ENCODE results near the gene NKAIN4.

The NKAIN4 gene

DNA sequence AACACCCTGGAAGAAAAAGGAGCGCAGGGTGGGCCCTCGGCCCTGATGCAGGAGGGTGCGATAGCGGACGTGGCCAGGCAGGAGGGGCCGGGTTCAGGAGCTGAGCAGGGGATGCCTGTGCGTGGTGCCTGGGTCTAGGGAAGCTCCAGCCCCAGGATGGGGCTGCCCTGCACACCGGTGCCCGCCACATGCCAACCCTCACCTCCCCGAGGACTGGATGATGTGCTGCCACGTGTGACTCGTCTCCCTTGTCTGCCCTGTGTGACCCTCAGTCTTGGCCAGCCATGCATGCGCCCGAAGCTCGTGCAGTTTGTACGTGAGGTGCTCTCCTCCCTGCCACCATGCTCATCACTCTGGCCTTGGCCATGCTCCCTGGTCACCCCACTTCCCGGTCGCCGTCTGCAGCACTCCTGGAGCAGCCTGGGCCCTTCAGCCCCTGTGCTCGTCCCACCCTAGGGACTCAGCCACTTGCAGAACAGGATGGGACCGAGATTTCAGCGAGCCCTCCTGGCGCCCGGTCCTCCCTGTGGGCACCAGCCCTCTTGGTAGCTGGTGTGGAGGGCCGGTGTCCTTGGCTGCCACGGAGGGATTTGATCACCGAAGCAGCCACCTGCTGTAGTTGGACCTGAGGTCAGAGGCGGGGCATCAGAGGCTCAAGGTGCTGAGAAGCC lies 34.5 kb upstream of the NKAIN4 start:
- in situ Hi-C loops (cut with MboI; ENCODE audit: low sequenced_read_pairs), result no loop called here

DNA sequence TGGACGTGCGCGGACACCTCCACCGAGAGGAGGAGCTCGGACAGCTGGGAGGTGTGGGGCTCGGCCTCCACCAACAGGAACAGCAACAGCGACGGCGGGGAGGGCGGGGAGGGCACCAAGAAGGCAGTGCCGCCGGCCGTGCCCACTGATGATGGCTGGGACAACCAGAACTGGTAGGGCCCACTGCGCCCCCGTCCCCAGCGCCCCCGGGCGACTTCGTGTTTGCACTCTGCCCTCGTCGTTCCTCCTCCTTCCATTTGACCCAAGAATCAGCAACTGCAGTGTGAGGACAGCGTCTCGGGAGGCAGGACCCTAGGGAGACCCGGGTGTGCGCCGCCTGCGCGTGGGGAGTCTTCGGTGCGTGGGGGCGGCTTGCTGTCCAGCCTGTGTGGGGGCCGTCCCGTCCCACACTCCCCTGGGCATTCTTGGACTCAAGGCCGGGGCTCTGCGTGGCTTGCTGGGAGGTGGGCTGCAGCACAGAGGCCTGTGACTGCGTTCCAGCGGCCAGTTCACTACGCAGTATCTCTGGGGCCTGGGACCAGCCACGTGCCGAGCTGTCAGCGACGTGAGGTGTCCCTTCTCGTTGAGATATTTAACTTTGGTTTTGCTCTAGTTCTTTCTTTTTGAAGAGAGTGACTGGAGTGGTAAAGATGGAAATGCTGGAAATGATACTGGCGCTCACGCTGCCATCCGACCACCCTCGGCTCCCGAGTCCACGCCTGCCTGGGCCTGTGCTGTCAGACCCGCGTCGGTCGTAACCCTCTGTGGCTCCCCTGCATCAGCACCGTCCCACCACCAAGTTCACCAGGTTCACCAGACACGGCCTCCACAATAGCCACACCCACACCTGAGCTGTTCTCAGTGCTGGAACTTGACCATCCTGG lies 33.7 kb upstream of the NKAIN4 start:
- in situ Hi-C loops (cut with MboI; ENCODE audit: low sequenced_read_pairs), result no loop called here

DNA sequence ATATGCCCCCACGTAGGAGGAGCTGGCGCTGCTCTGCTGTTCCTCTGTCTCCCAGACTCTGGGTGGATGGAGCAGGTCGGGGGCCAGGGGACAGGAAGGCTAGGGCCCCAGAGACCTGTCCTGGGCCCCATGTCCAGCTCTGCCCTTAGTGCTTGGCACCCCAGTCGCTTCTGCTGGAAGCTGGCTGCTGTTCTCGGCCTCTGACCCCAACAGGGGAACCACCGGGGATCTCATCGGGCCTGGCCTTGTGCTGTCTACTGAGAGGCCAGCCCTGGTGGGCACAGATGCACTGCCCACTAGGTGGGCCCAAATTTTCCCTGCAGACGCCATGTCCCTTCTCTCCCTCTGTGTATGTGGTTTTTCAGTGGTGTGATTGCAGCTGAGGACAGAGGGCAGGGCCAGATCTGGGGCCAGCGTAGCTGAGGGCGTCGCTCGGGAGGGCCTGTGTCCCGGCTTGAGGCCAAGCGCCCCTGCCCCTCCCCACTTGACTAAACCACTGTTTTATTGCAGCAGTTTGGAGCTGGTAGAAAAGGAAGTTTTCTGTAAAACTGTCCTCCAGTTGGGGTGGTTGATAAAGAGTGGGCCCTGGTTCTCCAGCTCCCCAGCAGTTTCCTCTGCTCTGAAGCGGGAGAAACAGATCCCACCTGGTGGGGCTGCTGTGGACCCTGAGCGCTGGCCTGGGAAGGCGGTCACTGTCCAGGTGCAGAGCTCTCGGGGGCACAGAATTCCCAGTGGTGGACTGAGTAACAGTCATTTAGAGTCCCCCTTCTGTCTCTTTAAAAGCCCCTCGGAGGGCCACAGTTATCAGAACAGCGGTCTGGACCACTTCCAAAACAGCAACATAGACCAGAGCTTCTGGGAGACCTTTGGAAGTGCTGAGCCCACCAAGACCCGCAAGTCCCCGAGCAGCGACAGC lies 32.8 kb upstream of the NKAIN4 start:
- in situ Hi-C loops (cut with MboI; ENCODE audit: low sequenced_read_pairs), result no loop called here

DNA sequence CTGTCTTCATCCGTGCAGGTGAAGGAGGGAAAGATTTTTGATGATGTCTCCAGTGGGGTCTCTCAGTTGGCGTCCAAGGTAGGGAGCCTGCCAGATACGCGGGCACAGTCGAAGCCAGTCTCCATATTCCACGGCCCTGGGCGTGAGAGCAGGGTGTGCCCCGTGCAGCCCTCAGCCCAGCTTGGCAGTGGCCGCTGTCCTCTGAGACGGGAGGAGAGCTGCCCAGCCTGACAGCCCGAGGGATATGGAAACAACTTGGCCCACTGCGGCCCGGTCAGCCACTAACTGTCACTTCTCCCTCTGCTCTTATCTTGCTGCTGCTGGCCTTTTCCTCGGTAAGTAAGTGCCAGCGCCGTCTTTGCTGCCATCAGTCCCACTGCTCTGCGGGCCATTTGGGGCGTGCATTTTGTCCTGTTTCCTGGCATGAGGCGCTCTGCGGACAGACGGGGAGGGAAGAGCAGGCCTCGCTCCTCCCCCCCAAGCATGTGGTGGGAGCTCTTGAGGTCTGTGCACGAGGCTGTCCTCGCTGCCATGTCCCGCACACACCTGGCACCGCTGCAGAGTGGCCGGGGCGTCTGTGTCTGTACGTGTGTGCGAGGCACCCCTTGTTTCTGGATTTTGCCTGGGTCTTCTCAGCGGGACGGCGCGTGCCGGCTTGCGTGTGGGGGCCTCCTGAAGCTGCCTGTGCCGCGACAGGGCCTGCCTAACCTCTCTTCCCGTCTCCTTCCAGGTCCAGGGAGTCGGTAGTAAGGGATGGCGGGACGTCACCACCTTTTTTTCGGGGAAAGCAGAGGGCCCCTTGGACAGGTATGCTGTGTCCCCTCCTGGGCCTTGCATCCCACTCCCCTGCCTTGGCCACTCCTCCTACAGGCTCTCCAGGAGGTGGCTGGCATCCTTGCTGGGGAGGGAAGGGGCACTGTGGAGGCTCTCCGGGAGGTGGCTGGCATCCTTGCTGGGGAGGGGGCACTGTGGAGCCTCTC lies 31.7 kb upstream of the NKAIN4 start:
- in situ Hi-C loops (cut with MboI; ENCODE audit: low sequenced_read_pairs), result no loop called here

DNA sequence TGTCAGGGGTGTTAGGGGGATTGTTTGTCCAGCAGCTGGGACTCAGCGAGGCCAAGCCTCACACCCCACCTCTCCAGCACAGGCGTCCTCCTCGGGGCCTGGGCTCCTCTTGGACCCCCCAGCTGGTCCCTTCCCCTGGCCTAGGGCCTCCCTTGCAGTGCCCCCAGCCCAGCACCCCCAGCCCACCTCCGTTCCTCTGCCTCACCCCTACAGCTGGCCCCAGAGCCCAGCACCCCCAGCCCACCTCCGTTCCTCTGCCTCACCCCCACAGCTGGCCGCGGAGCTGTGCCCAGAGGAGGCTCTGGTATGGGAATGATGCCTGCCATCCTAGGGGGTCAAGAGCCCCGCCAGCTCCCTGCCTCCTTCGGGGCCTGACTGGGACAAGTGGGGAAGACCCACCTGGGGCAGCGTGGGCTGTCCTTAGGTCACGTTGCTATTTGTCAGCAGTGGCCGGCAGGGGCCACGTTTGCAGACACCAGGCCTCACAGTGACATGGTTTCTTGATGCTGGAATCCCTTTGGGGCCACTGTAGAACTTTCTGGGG lies 30.8 kb upstream of the NKAIN4 start:
- in situ Hi-C loops (cut with MboI; ENCODE audit: low sequenced_read_pairs), result no loop called here

DNA sequence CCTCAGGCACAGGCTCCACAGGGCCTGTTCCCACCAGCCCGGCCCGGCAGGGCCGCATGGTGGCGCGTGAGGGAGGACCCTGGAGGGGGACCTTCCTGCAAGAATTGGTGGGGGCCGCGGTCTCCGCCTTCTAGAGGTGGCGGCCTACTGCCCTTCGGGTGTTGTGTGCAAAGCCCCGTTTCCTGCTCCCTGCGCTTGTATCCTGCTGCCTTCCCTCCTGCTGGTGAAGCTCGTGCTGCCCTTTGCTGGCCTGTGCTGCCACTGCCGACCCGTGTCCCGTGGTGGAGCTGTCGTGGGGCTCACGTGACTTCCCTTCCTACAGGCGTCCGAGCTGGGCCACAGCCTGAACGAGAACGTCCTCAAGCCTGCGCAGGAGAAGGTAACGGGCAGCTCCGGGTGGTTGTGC lies 30.3 kb upstream of the NKAIN4 start:
- in situ Hi-C loops (cut with MboI; ENCODE audit: low sequenced_read_pairs), result no loop called here

DNA sequence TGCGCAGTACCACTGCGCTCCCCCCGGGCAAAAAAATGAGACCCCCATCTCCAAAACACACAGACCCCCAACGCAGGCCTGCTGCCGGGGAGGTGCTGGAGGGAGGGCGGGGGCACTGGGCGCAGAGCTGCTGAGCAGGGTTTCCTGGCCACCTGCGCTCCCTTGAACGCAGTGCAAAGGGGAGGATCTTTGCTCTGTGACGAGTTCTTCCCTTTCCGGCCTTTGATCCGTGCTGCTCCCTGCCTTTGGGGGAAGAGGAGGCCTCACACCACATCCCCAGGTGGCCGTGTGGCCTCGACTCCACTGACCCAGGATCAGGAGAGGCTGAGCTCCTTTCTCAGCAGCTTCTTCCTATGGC lies 29.8 kb upstream of the NKAIN4 start:
- in situ Hi-C loops (cut with MboI; ENCODE audit: low sequenced_read_pairs), result no loop called here

DNA sequence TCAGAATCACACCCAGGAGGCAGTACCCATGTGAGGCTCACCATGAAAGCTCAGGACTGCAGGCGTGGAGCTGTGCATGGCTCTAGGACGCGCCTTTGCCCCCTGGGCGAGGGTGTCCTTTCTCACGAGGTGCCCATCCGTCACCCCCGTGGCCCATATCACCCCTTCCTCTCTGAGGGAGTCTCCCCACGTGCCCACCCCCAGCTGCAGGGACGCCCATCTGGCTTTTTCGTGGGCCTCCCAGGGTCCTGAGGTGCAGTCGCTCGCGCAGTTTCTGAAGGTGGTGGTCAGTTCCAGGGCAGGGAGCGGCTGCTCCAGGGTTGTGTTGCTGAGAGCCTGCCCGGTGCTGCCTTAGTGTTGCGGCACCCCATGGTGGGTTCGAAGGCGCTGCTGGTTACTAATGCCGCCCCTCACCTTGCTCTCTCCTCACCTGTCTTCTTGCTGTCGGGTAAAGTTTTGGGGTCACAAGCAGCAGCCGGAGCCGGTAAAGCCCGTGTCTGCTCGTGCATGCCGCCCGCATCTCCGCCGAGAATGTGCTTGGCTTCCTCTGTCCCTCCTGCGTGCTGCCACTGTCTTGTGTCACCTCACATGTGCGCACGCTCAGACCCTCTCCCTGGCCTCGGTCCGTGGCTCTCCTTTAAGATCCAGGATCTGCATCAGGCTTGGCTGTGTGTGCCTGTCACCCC lies 29.3 kb upstream of the NKAIN4 start:
- in situ Hi-C loops (cut with MboI; ENCODE audit: low sequenced_read_pairs), result no loop called here

DNA sequence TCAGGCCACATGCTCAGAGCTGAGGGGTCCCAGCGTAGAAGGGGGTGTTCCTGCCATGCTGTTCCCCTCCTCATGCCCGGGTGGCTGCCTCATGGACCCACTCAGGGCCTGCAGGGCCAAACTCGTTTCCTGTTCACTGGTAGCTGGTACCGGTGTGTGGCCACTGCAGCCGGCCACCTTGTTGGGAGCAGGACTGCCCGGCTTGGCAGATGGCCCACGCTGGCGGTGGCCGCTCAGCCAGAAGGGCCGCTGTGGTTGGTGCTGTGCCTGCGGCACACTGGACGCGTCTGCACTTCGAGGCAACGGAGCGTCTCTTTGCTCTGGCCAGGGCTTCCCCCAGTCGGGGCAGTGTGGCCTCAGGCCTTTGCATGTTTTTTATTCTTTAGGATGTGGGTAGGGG lies 28.7 kb upstream of the NKAIN4 start:
- in situ Hi-C loops (cut with MboI; ENCODE audit: low sequenced_read_pairs), result no loop called here

DNA sequence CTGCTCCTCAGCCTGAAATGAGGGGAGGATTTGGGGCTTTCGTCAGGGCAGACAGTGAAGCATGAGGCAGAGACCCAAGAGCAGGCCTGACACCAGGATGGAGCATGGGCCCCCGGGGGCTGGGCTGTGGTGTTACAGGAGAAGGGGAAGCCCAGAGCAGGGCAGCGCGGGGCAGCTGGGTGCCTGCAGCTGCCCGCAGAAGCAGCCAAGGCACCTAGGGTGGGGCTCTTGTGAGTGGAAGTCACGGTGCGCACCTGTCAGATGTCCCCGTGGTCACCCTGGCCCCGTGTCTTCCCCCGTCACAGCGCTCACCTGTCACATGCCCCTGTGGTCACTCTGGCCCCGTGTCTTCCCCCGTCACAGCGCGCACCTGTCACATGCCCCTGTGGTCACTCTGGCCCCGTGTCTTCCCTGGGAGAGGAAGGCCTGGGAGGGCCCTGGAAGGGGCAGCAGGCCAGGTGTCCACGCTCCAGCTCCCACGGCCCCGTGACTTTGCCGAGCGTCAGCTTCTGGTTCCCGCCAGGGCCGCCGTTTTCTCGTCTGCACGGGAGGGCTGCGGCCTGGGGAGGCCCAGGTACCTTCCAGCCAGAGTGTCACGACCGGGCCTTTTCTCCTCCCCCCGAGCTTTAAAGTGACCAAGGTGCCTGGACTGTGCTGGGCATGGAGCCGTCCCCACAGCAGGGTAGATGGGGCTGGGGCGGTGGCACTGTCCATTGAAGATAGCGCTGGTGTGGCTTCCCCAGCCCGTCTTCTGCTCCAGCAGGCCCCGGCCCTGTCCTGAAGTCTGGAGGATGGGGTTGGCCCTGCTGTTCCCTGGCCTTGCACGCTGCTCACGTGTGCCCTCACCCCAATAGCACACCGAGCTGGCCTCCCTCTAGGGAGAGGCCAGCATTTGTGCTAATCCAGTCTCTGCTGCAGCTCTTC lies 27.7 kb upstream of the NKAIN4 start:
- in situ Hi-C loops (cut with MboI; ENCODE audit: low sequenced_read_pairs), result no loop called here

DNA sequence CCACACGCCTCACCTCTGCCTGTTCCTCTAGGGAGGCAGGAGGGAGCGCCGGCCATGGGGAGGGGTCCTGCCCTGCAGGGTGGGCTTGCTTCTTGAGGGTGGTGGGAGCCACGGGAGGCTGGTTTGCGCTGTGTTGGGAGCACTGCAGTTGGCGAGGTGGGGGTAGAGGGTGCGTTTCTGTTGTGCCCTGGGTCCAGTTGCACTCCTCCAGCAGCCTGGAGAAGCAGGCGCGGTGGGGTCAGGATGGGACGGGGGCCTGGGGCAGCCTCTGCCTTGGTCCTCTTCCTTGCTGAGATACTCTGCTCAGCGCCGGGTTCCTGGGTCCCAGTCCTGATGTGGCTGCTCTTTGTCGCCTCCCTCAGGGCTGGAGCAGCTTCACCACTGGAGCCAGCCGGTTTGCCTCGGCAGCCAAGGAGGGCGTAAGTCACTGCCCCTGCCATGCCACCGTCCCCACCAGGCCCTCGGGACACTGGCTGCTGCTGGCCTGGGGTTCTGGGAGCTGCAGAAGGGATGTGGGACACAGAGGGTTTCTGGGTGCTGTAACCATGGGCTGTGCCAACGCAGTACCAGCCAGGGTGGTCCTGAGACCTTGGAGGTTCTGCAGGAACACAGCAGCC lies 26.8 kb upstream of the NKAIN4 start:
- in situ Hi-C loops (cut with MboI; ENCODE audit: low sequenced_read_pairs), result no loop called here

DNA sequence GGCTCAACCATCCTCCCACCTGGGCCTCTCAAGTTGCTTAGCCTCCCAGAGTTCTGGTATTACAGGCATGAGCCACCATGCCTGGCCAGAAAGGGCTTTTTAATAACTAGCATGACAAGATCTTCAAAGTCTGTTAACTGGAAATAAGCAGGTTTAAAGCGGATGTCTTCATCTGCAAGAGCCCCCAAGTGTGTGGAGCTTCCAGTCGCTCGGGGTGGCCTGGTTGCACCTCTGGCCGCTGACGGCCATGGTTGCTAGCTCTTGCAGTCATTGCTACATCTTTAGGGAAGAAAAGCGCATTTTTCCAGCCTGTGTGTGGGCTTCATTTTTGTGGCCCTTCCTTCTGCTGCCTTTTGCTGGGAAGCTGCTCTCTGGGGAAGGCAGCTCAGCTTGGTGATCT lies 26.1 kb upstream of the NKAIN4 start:
- in situ Hi-C loops (cut with MboI; ENCODE audit: low sequenced_read_pairs), result no loop called here

DNA sequence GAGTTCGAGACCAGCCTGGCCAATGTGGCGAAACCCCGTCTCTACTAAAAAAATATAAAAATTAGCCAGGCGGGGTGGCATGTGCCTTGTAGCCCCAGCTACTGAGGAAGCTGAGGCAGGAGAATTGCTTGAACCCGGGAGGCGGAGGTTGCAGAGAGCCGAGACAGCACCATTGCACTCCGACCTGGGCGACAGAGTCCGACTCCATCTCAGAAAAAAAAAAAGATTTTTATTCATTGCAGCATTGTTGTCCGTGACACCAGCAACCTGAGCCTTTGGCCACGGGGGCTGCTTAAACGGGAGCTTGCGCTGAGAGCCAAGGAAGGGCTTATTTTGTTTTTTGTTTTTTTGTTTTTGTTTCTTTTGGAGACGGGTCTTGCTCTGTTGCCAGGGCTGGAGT lies 25.7 kb upstream of the NKAIN4 start:
- in situ Hi-C loops (cut with MboI; ENCODE audit: low sequenced_read_pairs), result no loop called here

DNA sequence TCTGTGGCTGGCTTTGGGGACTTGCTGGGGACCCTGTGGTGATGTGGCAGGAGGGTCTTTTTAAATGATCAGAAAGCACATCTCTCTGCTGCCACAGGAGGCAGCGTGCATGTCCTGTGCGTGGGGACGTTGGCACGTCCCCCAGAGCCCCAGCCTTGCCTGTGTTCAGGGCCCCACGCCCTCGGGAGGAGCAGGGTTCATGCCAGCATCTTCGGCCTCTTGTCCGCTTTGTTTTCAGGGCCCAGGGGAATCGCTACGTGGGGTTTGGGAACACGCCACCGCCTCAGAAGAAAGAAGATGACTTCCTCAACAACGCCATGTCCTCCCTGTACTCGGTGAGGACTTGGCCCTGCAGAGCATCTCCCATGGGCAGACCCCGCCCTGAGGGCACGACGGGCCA lies 24.4 kb upstream of the NKAIN4 start:
- in situ Hi-C loops (cut with MboI; ENCODE audit: low sequenced_read_pairs), result no loop called here

DNA sequence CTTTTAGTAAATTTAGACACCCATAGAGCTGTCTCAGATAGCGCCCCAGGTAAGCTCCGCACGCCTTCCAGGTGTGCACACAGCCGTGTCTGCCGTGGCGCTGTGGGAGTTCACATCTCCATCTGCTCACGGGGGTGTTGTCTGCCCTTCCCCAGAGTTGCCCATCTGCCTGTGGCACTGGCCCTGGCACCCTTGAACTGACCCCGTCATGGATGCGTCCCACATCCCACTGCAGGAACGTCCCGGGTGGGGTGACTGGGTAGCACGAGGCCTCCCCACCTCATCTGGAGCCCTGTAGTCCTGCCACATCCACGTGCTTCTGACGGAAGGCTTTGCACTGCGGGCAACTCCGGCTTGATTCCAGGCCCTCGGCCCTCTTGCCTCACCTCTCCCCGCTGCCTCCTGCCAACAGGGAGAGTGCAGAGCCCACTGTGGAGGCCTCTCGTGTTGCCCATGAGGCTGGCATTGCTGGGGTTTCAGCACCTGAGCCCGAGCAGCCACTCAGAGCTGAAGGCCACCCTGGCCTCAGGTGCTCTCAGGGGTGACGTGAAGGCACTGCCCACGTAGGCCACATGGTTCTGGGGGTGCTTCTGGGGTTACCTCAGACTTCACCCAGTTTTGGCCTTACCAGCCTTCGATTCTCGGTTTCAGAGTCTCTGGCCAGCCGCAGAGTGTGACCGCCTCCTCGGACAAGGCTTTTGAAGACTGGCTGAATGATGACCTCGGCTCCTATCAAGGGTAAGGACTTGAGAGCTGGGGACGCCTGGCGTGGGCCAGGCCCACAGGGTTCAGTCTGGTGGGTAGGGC lies 23.4 kb upstream of the NKAIN4 start:
- in situ Hi-C loops (cut with MboI; ENCODE audit: low sequenced_read_pairs), result no loop called here

DNA sequence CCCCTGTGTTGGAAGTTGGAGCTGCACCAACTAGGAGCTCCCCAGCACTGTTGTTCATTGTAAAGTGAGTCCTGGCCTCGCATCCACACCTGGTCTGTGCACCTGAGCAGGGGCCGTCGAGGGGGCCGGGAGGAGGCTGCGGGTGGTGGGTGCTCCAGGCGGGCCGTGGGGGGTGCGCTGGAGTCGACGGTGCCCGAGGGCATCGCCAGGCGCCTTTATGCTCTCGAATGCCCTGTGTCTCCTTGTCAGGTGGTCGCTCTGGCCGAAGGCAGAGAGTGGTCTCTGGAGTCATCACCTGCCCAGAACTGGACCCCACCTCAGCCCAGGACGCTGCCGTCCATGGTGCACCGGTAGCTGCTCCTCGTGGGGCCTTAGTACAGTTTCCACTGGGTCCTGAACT lies 22.7 kb upstream of the NKAIN4 start:
- in situ Hi-C loops (cut with MboI; ENCODE audit: low sequenced_read_pairs), result no loop called here

DNA sequence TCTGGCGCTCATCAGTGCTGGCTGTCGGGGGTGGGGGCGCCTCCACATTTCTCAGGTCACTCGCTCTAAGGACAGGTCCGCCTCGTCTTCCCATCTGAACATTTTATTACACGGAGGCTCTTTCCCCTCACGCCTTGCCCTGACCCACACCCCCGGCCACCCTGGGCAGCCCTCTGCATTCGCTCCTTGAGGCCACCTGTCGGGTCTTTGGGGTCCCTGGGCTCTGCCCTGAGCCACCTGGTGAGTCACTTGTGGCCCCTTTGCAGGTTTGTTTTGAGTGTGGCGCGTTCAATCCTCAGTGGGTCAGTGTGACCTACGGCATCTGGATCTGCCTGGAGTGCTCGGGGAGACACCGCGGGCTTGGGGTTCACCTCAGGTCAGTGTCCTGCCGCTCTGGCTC lies 21.6 kb upstream of the NKAIN4 start:
- in situ Hi-C loops (cut with MboI; ENCODE audit: low sequenced_read_pairs), result no loop called here
